WERI-Rb-1 (cell line): ENCODE data around the gene GCK.
A peak's percentile ranks its signal among the peaks of the same experiment; 100 is the strongest.

Experiments
- DNase-seq: peaks from one replicate; pipeline ENCODE4 v3.0.0-alpha.2; 2020
- H3K27ac ChIP-seq: fragments of 250-450 bp; sonication (Bioruptor Pico); 2 replicates; pipeline ENCODE4 v1.5.1; 2020; ENCODE audit warnings: mild to moderate bottlenecking, moderate library complexity
- H3K27me3 ChIP-seq: fragments of 250-450 bp; sonication (Bioruptor Pico); 2 replicates; pipeline ENCODE4 v1.5.1; 2021; ENCODE audit warnings: mild to moderate bottlenecking, low read depth, moderate library complexity; ENCODE audit not compliant: insufficient read depth, severe bottlenecking
- H3K36me3 ChIP-seq: fragments of 250-450 bp; sonication (Bioruptor Pico); 2 replicates; pipeline ENCODE4 v1.5.1; 2020; ENCODE audit warnings: mild to moderate bottlenecking, moderate library complexity
- H3K4me3 ChIP-seq: 2 replicates; pipeline ENCODE4 v1.5.1; 2011; ENCODE audit warnings: low read depth, mild to moderate bottlenecking, control low read depth, low read length
- H3K9me3 ChIP-seq: fragments of 250-450 bp; sonication (Bioruptor Pico); 2 replicates; pipeline ENCODE4 v1.5.1; 2021; ENCODE audit warnings: mild to moderate bottlenecking, moderate library complexity; ENCODE audit not compliant: severe bottlenecking
- TF ChIP-seq, protein P1 (sequence below): IDR thresholded peaks from 2 replicates; pipeline ENCODE4 v1.5.1; 2011; ENCODE audit warnings: low read depth, mild to moderate bottlenecking, control low read depth, inconsistent platforms, low read length

Gene GCK

DNA sequence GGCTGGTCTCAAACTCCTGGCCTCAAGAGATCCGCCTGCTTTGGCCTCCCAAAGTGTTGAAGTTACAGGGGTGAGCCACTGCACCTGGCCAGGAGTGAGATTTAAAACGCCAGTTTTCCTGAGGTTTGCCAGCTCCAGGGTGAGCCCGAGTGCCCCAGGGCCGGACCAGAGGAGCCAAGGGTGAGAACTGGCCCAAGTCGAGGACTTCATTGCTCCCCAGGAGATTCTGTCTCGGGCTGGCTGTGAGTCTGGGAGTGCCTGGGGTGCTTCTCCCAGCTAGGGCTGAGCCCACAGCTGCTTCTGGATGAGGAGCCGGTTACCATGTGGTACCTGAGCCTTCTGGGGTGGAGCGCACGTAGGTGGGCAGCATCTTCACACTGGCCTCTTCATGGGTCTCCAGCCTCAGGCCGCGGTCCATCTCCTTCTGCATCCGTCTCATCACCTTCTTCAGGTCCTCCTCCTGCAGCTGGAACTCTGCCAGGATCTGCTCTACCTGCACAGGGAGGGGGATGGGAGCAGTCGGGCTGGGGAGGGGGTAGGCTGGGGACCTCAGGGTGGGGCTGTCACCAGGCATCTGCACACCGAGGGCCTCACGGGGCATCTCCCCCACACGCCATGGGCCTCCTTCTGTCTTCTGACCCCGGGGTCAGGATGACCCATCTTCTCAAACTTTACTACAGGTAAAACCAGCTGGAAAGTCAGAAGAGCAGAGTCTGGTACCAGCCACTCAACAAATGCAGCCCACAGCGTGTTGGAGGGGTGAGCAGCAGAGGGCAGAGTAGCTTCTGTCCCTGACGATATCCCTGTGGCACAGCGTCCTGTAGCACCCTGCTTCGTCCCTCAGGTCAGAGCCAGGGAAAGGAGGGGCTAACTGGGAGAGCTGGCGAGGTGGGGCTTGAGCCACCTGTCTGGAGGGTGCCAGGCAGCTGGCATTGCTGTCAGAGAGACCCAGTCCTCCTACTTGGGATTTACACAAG is 36.0 kb downstream of the GCK start:
- DNase-seq, result no peak
- H3K27ac ChIP-seq, result no peak overlapping the region
- no peaks in the 10 kb centered on the region for H3K9me3 ChIP-seq
- H3K4me3 ChIP-seq, result no peak overlapping the region
- TF ChIP-seq, protein P1, sequence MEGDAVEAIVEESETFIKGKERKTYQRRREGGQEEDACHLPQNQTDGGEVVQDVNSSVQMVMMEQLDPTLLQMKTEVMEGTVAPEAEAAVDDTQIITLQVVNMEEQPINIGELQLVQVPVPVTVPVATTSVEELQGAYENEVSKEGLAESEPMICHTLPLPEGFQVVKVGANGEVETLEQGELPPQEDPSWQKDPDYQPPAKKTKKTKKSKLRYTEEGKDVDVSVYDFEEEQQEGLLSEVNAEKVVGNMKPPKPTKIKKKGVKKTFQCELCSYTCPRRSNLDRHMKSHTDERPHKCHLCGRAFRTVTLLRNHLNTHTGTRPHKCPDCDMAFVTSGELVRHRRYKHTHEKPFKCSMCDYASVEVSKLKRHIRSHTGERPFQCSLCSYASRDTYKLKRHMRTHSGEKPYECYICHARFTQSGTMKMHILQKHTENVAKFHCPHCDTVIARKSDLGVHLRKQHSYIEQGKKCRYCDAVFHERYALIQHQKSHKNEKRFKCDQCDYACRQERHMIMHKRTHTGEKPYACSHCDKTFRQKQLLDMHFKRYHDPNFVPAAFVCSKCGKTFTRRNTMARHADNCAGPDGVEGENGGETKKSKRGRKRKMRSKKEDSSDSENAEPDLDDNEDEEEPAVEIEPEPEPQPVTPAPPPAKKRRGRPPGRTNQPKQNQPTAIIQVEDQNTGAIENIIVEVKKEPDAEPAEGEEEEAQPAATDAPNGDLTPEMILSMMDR, result peak; percentile 36; the same call in 1 of the 2 replicates
- no peaks in the 10 kb centered on the region for H3K27me3 ChIP-seq
- H3K36me3 ChIP-seq, result no peaks in the 10 kb centered on the region

DNA sequence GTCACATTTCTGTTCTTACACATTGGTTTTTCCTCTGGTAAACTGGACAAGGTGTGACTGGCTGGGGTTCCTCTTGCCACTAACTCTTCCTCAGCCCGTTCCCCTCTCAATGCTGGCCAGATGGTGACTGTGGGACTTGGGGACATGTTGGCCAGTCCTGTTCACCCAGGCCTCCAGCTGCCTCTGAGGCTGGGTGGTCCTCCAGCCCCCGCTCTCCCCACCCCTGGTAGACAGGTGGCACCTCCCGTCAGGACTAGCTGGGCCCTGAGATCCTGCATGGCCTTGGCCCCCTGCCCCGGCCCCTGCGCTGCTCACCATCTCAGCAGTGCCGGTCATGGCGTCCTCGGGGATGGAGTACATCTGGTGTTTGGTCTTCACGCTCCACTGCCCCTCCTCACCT is 37.3 kb downstream of the GCK start:
- Histone ChIP-seq H3K27ac (no peak overlapping the region), H3K9me3 (no peaks in the 10 kb centered on the region), H3K4me3 (no peak overlapping the region), H3K27me3 (no peaks in the 10 kb centered on the region), H3K36me3 (no peaks in the 10 kb centered on the region)
- TF ChIP-seq, protein P1, result no peak
- DNase-seq, result no peak

DNA sequence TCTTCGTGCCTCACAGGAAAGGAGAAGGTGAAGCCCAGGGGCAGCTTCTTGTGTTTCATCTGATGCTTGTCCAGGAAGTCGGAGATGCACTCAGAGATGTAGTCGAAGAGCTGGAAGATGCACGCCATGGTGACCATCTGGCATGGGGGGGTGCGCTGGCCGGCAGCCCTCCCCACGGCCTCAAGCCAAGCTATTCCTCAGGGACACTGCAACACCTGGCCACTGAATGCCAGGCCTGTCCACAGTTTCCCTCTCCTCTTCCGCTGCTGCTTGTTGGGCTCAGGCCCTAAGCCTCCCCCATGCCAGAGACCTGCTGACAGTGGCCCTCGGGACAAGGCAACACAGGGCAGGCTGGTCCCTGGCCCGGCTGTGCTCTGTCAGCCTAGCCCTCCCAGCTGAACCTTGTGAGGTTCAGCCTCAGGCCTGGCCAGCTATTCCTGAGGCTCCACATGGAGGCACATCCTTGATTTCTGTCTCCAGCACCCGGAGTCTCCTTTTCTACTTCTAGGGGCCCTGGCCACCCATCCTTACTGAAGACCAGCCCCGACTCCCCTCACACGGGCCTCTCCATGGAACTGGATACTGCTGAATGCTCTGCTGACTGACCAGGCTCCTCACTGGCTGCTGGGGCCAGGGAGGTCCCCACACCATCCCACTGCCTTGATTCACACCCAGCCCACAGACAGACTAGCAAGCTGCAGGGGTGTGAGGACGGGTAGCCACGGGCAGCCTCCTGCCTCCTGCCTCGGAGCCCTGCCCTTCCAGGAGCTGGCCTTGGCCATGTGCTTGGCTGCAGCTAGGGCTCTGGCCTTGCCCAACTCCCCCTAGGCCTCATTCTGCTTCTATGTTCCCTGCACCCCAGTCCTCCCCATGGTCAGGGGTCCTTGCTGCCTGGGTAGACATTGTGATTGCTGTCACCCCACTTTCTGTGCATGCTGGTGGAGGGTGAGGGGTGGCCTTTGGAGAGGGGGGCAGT is 38.0 kb downstream of the GCK start:
- Histone ChIP-seq H3K9me3 (no peaks in the 10 kb centered on the region), H3K27ac (peak overlapping the region; percentile 44), H3K27me3 (no peaks in the 10 kb centered on the region), H3K36me3 (no peaks in the 10 kb centered on the region), H3K4me3 (no peak overlapping the region)
- no peak for DNase-seq
- TF ChIP-seq, protein P1, result no peak

DNA sequence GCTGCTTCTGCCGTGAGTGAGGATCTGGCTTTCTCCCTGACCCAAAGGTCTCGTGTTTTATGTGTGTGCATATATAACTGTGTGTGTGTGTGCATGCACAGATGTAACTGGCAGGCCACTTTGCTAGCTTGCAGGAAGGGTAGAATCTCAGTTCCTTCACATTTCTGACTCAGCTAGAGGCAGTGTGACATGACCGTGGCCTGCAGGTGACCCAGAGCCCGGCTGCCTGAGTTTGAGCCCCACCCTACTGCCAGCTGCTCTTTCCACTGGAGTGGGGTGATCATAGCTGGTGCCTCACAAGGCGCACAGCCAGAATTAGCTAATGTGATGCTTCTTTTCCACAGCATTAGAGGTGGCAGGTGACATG is 38.8 kb downstream of the GCK start:
- DNase-seq, result no peak
- H3K27ac ChIP-seq, result peak overlapping the region; percentile 44
- TF ChIP-seq, protein P1, result no peak
- no peaks in the 10 kb centered on the region for H3K9me3 ChIP-seq
- no peaks in the 10 kb centered on the region for H3K27me3 ChIP-seq
- H3K4me3 ChIP-seq, result no peak overlapping the region
- no peaks in the 10 kb centered on the region for H3K36me3 ChIP-seq

DNA sequence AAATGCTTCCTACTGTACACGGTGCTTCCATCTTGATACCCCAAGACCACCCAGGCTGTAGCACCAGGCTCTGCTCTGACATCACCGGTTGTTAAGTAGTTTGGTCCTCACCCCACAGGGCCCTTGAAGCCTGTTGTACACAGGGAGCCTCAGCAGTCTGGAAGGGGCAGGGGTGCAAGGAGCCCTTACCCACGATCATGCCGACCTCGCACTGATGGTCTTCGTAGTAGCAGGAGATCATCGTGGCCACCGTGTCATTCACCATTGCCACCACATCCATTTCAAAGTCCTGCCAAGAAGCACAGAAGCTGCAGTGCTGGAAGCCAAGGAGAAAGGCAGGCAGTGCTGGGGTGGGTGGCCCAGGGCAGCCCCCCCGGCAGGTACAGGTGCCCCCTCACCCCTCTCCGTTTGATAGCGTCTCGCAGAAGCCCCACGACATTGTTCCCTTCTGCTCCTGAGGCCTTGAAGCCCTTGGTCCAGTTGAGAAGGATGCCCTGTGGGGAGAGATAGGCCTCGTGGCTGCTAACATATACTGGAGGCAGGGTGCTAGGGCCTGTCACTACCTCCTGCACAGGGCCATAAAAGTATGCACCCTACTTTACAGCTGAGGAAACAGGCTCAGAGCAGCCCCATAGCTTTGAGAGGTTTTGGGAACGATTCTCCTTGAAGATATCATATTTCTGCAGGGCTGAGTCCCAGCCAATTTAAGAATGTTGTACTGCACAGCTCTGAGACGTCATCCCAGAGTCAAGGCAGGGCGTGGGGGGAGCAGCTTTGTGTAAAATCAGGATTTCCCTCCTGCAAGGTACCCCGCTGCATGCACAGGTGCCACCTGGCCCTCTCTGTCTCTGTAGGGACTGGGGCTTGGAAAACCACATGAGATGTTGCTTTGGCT is 39.4 kb downstream of the GCK start:
- no peak overlapping the region for H3K4me3 ChIP-seq
- DNase-seq, result no peak
- no peaks in the 10 kb centered on the region for H3K36me3 ChIP-seq
- H3K27ac ChIP-seq, result peak overlapping the region; percentile 44
- H3K9me3 ChIP-seq, result no peaks in the 10 kb centered on the region
- H3K27me3 ChIP-seq, result no peaks in the 10 kb centered on the region
- TF ChIP-seq, protein P1, result no peak
